ENCODE measurements around the gene MEGF6. TPM values are rescaled to one million over a fixed set of nuclear protein-coding genes. Genes with fewer than 3 reads are reported as not detected.

MEGF6 gene
- total and polyA plus RNA-seq, 2 donors (not counting 1 experiment from before 2014, with no cell fraction given): 43.2 to 77.3 TPM

DNA sequence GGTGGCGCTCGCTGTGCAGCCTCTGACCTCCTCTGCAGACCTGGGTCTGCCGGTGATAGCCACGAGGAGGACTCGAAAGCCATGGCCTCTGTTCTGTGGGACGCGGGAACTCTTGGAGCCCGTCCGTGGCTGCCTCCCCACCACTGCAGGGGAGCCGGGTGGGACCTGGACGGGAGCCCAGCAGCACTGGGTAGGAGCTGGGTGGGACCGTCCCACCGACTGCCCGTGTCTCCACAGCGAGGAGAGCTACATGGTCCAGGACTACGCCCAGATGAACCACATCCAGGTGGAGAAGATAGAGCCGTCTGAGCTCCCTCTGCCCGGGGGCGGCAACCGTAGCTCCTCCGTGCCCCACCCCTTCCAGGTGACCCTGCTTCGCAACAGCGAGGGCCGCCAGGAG is 133.1 kb downstream of the MEGF6 start:
- Mint-ChIP-seq H3K4me3 (no peak overlapping the region), H3K4me1 (no peaks in the 10 kb centered on the region), H3K27me3 (no peaks in the 10 kb centered on the region), H3K9me3 (ENCODE audit: insufficient read depth) (no peaks in the 10 kb centered on the region), H3K27ac (no peak overlapping the region)
- H3K4me2 ChIP-seq (replicated peaks; ENCODE audit: low read depth, low read length, poor library complexity, severe bottlenecking): no peak overlapping the region
- TF ChIP-seq, protein P1, sequence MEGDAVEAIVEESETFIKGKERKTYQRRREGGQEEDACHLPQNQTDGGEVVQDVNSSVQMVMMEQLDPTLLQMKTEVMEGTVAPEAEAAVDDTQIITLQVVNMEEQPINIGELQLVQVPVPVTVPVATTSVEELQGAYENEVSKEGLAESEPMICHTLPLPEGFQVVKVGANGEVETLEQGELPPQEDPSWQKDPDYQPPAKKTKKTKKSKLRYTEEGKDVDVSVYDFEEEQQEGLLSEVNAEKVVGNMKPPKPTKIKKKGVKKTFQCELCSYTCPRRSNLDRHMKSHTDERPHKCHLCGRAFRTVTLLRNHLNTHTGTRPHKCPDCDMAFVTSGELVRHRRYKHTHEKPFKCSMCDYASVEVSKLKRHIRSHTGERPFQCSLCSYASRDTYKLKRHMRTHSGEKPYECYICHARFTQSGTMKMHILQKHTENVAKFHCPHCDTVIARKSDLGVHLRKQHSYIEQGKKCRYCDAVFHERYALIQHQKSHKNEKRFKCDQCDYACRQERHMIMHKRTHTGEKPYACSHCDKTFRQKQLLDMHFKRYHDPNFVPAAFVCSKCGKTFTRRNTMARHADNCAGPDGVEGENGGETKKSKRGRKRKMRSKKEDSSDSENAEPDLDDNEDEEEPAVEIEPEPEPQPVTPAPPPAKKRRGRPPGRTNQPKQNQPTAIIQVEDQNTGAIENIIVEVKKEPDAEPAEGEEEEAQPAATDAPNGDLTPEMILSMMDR (IDR thresholded peaks at IDR 0.05): no peak
- TF ChIP-seq EZH2 (IDR thresholded peaks at IDR 0.05; ENCODE audit: borderline replicate concordance, insufficient read depth, low read depth, low read length, poor library complexity, severe bottlenecking): no peak
- no peak for ATAC-seq (ENCODE audit: low read depth)
- no peaks in the 10 kb centered on the region for H3K79me2 ChIP-seq (ENCODE audit: control insufficient read depth, insufficient read depth, low read length)
- H3K4me3 ChIP-seq (ENCODE audit: control extremely low read depth in 1 of 5, extremely low read depth in 1 of 5, insufficient read depth in 1 of 5, low read depth in 2 of 5, low read length in 4 of 5): no peak overlapping the region
- H3K36me3 ChIP-seq (replicated peaks in 1 of 2; ENCODE audit: control extremely low read depth in 1 of 2, control insufficient read depth in 1 of 2, extremely low read depth in 1 of 2, insufficient read depth in 2 of 2, low read length in 1 of 2): no peaks in the 10 kb centered on the region
- DNase-seq: no peak
- H3K9me3 ChIP-seq (ENCODE audit: control extremely low read depth in 1 of 3, control insufficient read depth in 2 of 3, insufficient read depth in 1 of 3, low read length in 2 of 3): peaks cover 0 to 3% (median 0%) of the 10 kb centered on the region in 3 donors
- no peaks in the 10 kb centered on the region for H3K27me3 ChIP-seq (replicated peaks in 1 of 4; ENCODE audit: control extremely low read depth in 1 of 4, control insufficient read depth in 3 of 4, insufficient read depth in 4 of 4, low read length in 3 of 4)
- no peak overlapping the region for H3K9ac ChIP-seq (ENCODE audit: low read length)
- no peak overlapping the region for H2AFZ ChIP-seq (ENCODE audit: insufficient read depth, low read depth, low read length, poor library complexity, severe bottlenecking)
- CTCF ChIA-PET: interaction anchor here (0.9 to 1.7 kb wide), 2 partner anchors 13 to 25 kb away, joined by 3 to 7 read pairs; no protein-coding TSS in a partner anchor
- POLR2A ChIA-PET: no interaction called here
- no peaks in the 10 kb centered on the region for H3K4me1 ChIP-seq (ENCODE audit: control insufficient read depth in 2 of 2, insufficient read depth in 2 of 2, low read length in 2 of 2)
- intact Hi-C loops (cut with micrococcal nuclease): no loop called here
- 84% methylated on average over 24 of the region's 24 CpGs for WGBS (ENCODE audit: insufficient coverage)
- H3K27ac ChIP-seq (ENCODE audit: low read length in 2 of 2): no peak overlapping the region
- H4K20me1 ChIP-seq (ENCODE audit: control insufficient read depth, insufficient read depth, low read length, poor library complexity, severe bottlenecking): no peaks in the 10 kb centered on the region

DNA sequence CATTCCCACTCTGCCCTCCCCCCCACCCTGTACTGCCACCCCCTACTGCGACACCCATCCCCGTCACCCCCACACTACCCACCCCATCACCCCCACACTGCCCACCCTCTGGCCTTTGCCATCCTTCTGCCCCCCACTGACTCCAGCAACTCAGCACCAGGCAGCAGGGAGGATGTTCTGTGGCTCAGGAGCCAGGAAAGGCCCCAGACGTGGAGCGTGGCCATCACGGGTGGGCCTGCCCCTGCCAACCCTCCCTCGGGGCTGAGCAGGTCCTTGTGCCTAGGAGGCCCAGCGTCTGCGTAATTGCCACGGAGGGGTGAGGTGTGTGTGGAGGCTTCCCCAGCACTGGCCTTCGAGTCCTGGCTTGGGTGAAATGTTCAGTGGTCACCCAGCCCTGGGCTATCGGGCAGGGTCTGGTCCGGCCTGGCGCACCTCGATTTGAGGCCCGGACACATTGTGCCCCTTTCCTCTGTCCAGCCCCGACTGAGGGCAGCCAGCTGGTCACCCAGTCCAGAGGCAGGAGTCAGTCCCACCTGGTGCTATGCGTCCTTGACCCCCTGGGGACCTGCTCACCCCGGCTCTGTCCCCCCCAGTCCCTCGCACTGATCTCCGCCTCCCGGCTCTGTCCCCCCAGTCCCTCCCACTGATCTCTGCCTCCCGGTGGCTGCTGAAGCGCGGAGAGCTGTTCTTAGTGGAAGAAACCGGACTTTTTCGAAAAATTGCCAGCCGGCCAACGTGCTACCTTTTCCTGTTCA is 133.9 kb downstream of the MEGF6 start:
- DNase-seq (no peak), ATAC-seq (ENCODE audit: low read depth) (no peak)
- TF ChIP-seq, protein P1 (IDR thresholded peaks at IDR 0.05): no peak
- TF ChIP-seq EZH2 (IDR thresholded peaks at IDR 0.05; ENCODE audit: borderline replicate concordance, insufficient read depth, low read depth, low read length, poor library complexity, severe bottlenecking): no peak
- Histone ChIP-seq H3K36me3 (replicated peaks in 1 of 2; ENCODE audit: control extremely low read depth in 1 of 2, control insufficient read depth in 1 of 2, extremely low read depth in 1 of 2, insufficient read depth in 2 of 2, low read length in 1 of 2) (no peaks in the 10 kb centered on the region), H3K4me3 (ENCODE audit: control extremely low read depth in 1 of 5, extremely low read depth in 1 of 5, insufficient read depth in 1 of 5, low read depth in 2 of 5, low read length in 4 of 5) (no peak overlapping the region), H4K20me1 (ENCODE audit: control insufficient read depth, insufficient read depth, low read length, poor library complexity, severe bottlenecking) (no peaks in the 10 kb centered on the region), H3K4me2 (replicated peaks; ENCODE audit: low read depth, low read length, poor library complexity, severe bottlenecking) (no peak overlapping the region), H3K27ac (ENCODE audit: low read length in 2 of 2) (no peak overlapping the region), H3K79me2 (ENCODE audit: control insufficient read depth, insufficient read depth, low read length) (no peaks in the 10 kb centered on the region), H3K9ac (ENCODE audit: low read length) (no peak overlapping the region), H2AFZ (ENCODE audit: insufficient read depth, low read depth, low read length, poor library complexity, severe bottlenecking) (no peak overlapping the region), H3K4me1 (ENCODE audit: control insufficient read depth in 2 of 2, insufficient read depth in 2 of 2, low read length in 2 of 2) (no peaks in the 10 kb centered on the region), H3K9me3 (ENCODE audit: control extremely low read depth in 1 of 3, control insufficient read depth in 2 of 3, insufficient read depth in 1 of 3, low read length in 2 of 3) (peaks cover 0 to 3% (median 0%) of the 10 kb centered on the region in 3 donors), H3K27me3 (replicated peaks in 1 of 4; ENCODE audit: control extremely low read depth in 1 of 4, control insufficient read depth in 3 of 4, insufficient read depth in 4 of 4, low read length in 3 of 4) (no peaks in the 10 kb centered on the region)
- Mint-ChIP-seq H3K27me3 (no peaks in the 10 kb centered on the region), H3K4me1 (no peaks in the 10 kb centered on the region), H3K9me3 (ENCODE audit: insufficient read depth) (no peaks in the 10 kb centered on the region), H3K27ac (no peak overlapping the region), H3K4me3 (no peak overlapping the region)
- intact Hi-C loops (cut with micrococcal nuclease): no loop called here
- 72% methylated on average over 23 of the region's 28 CpGs for WGBS (ENCODE audit: insufficient coverage)
- ChIA-PET CTCF (interaction anchor here (0.9 to 1.7 kb wide), 2 partner anchors 14 to 24 kb away, joined by 3 to 7 read pairs; no protein-coding TSS in a partner anchor), POLR2A (no interaction called here)
